GM12878 (cell line): Measurements from ENCODE around the gene GIMAP6. TPM values are rescaled to one million over a fixed set of nuclear protein-coding genes. Genes with fewer than 3 reads are reported as not detected.
A peak's percentile ranks its signal among the peaks of the same experiment; 100 is the strongest.

Experiments used
- ATAC-seq: fragments of 200-7000 bp; cut with Tn5 transposase; 3 replicates; pipeline ENCODE4 v1.9.1; 2020; ENCODE audit warnings: mild to moderate bottlenecking, moderate library complexity
- BruUV-seq: library from RNA; stranded (reverse); fragments of 400-500 nt; replicated peaks from 2 replicates; lab custom pipeline; 2021; lab: Mats Ljungman, UMichigan
- CTCF ChIA-PET: fragments of 300-600 bp; sonication (Branson Sonifier 250); formaldehyde crosslinking; extraction: SDS; loops from one replicate; lab custom pipeline; 2021; ENCODE audit warnings: inconsistent platforms; lab: Yijun Ruan, JAX
- POLR2A ChIA-PET: fragments of 350-600 bp; formaldehyde crosslinking; extraction: SDS; loops from one replicate; lab custom pipeline; 2021; ENCODE audit warnings: inconsistent platforms; lab: Charles Lee
- RAD21 ChIA-PET: fragments of 300-600 bp; sonication (Branson Sonifier 250); formaldehyde crosslinking; loops from one replicate; lab custom pipeline; 2023; ENCODE audit warnings: antibody characterized with exemption; ENCODE audit not compliant: unreplicated experiment; lab: Charles Lee
- SMC1A ChIA-PET: fragments of 300-600 bp; sonication (Branson Sonifier 250); formaldehyde crosslinking; loops from one replicate; lab custom pipeline; 2023; ENCODE audit not compliant: unreplicated experiment, uncharacterized antibody; lab: Charles Lee
- DNase-seq: peaks from one replicate; pipeline ENCODE4 v3.0.0-alpha.2; 2011; ENCODE audit warnings: low read depth, low spot score
- FAIRE-seq: peaks from 3 replicates; lab custom pipeline; 2011; peaks lifted over from hg19 to GRCh38; lab: Jason Lieb, UNC
- H2AFZ ChIP-seq: 2 replicates; pipeline ENCODE4 v1.6.0; 2011; ENCODE audit warnings: low read depth, low read length, control low read depth; ENCODE audit not compliant: control insufficient read depth
- H3K27ac ChIP-seq: 2 replicates; pipeline ENCODE4 v1.5.1; 2011; ENCODE audit warnings: control low read depth; ENCODE audit not compliant: control insufficient read depth, insufficient read depth
- H3K27me3 ChIP-seq, 2 experiments: replicated peaks in 1 of 2; 2 replicates each; pipeline versions ENCODE4 v1.6.0 to v1.6.1; 2011; ENCODE audit warnings: low read length in 1 of 2; ENCODE audit not compliant: control insufficient read depth in 2 of 2, insufficient read depth in 2 of 2
- H3K36me3 ChIP-seq, 2 experiments: 2 replicates each; pipeline ENCODE4 v1.5.1; 2011; ENCODE audit warnings: low read length in 1 of 2; ENCODE audit not compliant: control insufficient read depth in 2 of 2, insufficient read depth in 2 of 2
- H3K4me1 ChIP-seq: 2 replicates; pipeline ENCODE4 v1.6.1; 2011; ENCODE audit warnings: mild to moderate bottlenecking, low read length, moderate library complexity, mixed read lengths; ENCODE audit not compliant: control insufficient read depth, insufficient read depth
- H3K4me2 ChIP-seq: 2 replicates; pipeline ENCODE4 v1.6.0; 2011; ENCODE audit warnings: control low read depth; ENCODE audit not compliant: control insufficient read depth, insufficient read depth
- H3K4me3 ChIP-seq: fragments of 200-600 bp; sonication (generic); 2 replicates; pipeline ENCODE4 v1.5.1; 2016
- H3K79me2 ChIP-seq: 2 replicates; pipeline ENCODE4 v1.6.0; 2011; ENCODE audit warnings: low read length; ENCODE audit not compliant: control insufficient read depth, insufficient read depth
- H3K9ac ChIP-seq: 2 replicates; pipeline ENCODE4 v1.8.0; 2011; ENCODE audit warnings: low read length, control low read depth, mixed read lengths; ENCODE audit not compliant: control insufficient read depth, insufficient read depth
- H3K9me3 ChIP-seq: replicated peaks from 3 replicates; pipeline ENCODE4 v1.5.1; 2011; ENCODE audit warnings: mild to moderate bottlenecking, low read length; ENCODE audit not compliant: control insufficient read depth, insufficient read depth
- H4K20me1 ChIP-seq: 2 replicates; pipeline ENCODE4 v1.6.0; 2011; ENCODE audit not compliant: control insufficient read depth, insufficient read depth
- KAT2A ChIP-seq: conservative IDR thresholded peaks from 2 replicates; pipeline ENCODE4 v1.6.1; 2011; ENCODE audit warnings: low read depth, low read length; ENCODE audit not compliant: control insufficient read depth
- KDM1A ChIP-seq: fragments of 200-600 bp; sonication (generic); IDR thresholded peaks from 2 replicates; pipeline ENCODE4 v1.6.1; 2016; ENCODE audit warnings: borderline replicate concordance
- NFIC ChIP-seq: IDR thresholded peaks from 2 replicates; pipeline ENCODE4 v1.6.1; 2012; ENCODE audit warnings: low read depth, mild to moderate bottlenecking, inconsistent platforms, low read length, moderate library complexity
- NFYB ChIP-seq: IDR thresholded peaks from 2 replicates; pipeline ENCODE4 v1.6.1; 2011; ENCODE audit warnings: low read depth, mild to moderate bottlenecking, low read length, improper control_type of control experiment, moderate library complexity; ENCODE audit not compliant: insufficient read depth
- SPI1 ChIP-seq: IDR thresholded peaks from 2 replicates; pipeline ENCODE4 v1.6.1; 2011; ENCODE audit warnings: low read depth, mild to moderate bottlenecking, low read length, moderate library complexity, borderline replicate concordance; ENCODE audit not compliant: insufficient read depth
- TBL1XR1 ChIP-seq: IDR thresholded peaks from 2 replicates; pipeline ENCODE4 v1.6.1; 2012; ENCODE audit warnings: low read depth, low read length, improper control_type of control experiment
- WGBS: methylation state at CpG from one replicate; pipeline ENCODE4 v1.1.6; 2016; ENCODE audit warnings: low lambda C conversion rate; ENCODE audit not compliant: insufficient replicate concordance, insufficient coverage; ENCODE audit errors: missing lambda C conversion rate; 5-methylcytosine and 5-hydroxymethylcytosine counted together
- in situ Hi-C: fragments of 300-500 bp; cut with MboI; formaldehyde crosslinking; loops from 9 replicates; pipeline ENCODE4 v1.14.3; 2018; ENCODE audit warnings: mixed read lengths
- intact Hi-C: fragments of 100-400 bp; cut with micrococcal nuclease; formaldehyde crosslinking; loops from one replicate; pipeline ENCODE4 v1.14.2; 2022; ENCODE audit not compliant: unreplicated experiment
- polyA plus RNA-seq, 11 experiments: library from polyadenylated mRNA; depleted of rRNA in 4 of 11; unstranded in 6 of 11; stranded (reverse) in 5 of 11; fragments of >200 nt; fragmentation: Nextera tagmentation in 4 of 11; fragmentation: Illumina TruSeq in 1 of 11; extraction: Ambion mirVana in 4 of 11; extraction: Trizol in 1 of 11; gene quantifications; 1 replicate in 1 of 11; 2 replicates in 10 of 11; pipeline versions ENCODE4 v1.2.1 to v1.2.3, GENCODE V29; 2011 to 2016; ENCODE audit warnings: inconsistent platforms in 2 of 11, missing spikeins in 2 of 11, low read depth in 1 of 11
- total RNA-seq, 4 experiments: library from RNA; depleted of rRNA in 3 of 4; stranded (reverse); fragments of >200 nt in 3 of 4; fragmentation: Illumina TruSeq in 1 of 4; extraction: Trizol in 1 of 4; gene quantifications; 2 replicates each; pipeline versions ENCODE4 v1.2.1 to v1.2.3, GENCODE V29; 2013 to 2021

Gene GIMAP6
- total and polyA plus RNA-seq, 10 of the 15 experiments (the other 5 are each of a cell fraction or from before 2014, with no cell fraction given): 6.2 to 49.2 (median 35.4) TPM

DNA sequence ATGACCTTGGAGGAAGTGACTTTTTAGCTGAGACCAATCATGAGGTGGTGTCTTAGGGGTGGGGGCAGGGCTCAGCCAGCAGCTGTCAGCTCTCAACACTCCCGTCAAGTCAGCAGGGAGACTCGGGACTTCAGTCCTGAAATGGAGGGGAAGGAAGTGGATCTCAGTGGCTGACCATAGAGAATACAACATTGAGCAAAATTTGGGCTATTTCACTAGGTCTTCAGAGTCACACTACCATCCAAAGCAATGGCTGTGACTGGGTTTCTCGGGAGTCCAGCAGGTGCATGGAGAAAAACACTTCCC, 16.8 kb upstream of the GIMAP6 start:
- peaks cover 9% of the 10 kb centered on the region; the same call in 2 of the 3 replicates for H3K9me3 ChIP-seq
- ChIA-PET RAD21 (no interaction called here), CTCF (interaction anchor here (1.1 to 1.7 kb wide), 3 partner anchors 9 to 19 kb away, joined by 3 to 5 read pairs (median 3); no protein-coding TSS in a partner anchor), POLR2A (no interaction called here), SMC1A (interaction anchor here (1.4 to 1.8 kb wide), 3 partner anchors 11 to 20 kb away, joined by 6 to 8 read pairs (median 7); no protein-coding TSS in a partner anchor)
- H3K36me3 ChIP-seq: no peaks in the 10 kb centered on the region
- ATAC-seq: no peak; the same call in 2 of the 3 replicates
- BruUV-seq: no TSS peak
- no peaks in the 10 kb centered on the region for H3K79me2 ChIP-seq
- H3K4me1 ChIP-seq: peaks cover 14% of the 10 kb centered on the region
- no peaks in the 10 kb centered on the region for H3K27me3 ChIP-seq
- H4K20me1 ChIP-seq: no peaks in the 10 kb centered on the region
- H2AFZ ChIP-seq: 0 out of 2 replicates have a peak overlapping the region, but pooled peaks have one; percentile 37
- no peak overlapping the region for H3K9ac ChIP-seq
- FAIRE-seq: no peak
- peak overlapping the region; percentile 5; the same call in 1 of the 2 replicates for H3K4me2 ChIP-seq
- 55% methylated on average over 3 of the region's 3 CpGs for WGBS
- in situ Hi-C loops: no loop called here
- H3K27ac ChIP-seq: peak overlapping the region; percentile 69
- TF ChIP-seq SPI1 (peak; percentile 53; the same call in 1 of the 2 replicates), KDM1A (no peak), NFIC (0 out of 2 replicates have a peak, but pooled peaks have one; percentile 3), NFYB (0 out of 2 replicates have a peak, but pooled peaks have one; percentile 27), TBL1XR1 (no peak), KAT2A (no peak)
- intact Hi-C loops: no loop called here
- no peak for DNase-seq
- no peak overlapping the region for H3K4me3 ChIP-seq
